ENCODE measurements around the gene CYP4A22.
"Not testable (repeated sequence)": the region's sequence is repeated elsewhere in the genome, so short reads cannot be mapped to it uniquely, and the experiment has no call there.

Gene CYP4A22

DNA sequence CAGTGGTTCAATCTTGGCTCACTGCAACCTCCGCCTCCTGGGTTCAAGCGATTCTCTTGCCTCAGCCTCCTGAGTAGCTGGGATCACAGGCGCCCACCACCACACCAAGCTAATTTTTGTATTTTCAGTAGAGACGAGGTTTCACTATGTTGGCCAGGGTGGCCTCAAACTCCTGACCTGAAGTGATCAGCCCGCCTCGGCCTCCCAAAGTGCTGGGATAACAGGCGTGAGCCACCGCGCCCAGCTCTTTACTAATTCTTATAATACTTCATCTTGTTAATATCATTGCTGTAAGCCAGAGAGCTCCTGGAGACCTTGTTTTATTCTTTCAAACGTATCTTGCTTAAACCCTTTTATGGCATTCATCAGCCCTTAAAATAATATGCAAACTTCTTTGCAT is 56.3 kb downstream of the CYP4A22 start:
- in situ Hi-C loops (cut with HindIII; ENCODE audit: low pct_ligation_motif_present, low pct_unique_long_range_greater_than_20kb, low sequenced_read_pairs); DNase-seq: not testable (repeated sequence)

DNA sequence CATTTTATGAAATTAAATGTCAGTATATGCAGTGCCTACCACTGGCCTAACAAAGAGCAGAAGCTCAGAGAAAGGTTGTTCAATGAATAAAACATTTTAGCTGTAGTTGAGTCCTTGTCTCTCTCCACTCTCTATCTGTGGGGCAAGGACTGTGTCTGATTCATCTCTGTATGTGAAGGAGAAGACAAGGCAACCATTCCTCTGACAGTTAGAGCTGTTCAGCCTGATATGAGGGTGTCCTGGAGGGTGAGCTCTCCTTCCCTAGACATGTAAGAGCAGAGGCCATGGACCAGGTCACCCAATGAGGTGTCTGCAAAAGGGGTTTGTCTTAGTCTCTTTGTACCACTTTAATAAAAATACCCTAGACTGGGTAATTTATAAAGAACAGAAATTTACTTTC is 57.1 kb downstream of the CYP4A22 start:
- in situ Hi-C loops (cut with HindIII; ENCODE audit: low pct_ligation_motif_present, low pct_unique_long_range_greater_than_20kb, low sequenced_read_pairs): no loop called here
- DNase-seq: no peak

DNA sequence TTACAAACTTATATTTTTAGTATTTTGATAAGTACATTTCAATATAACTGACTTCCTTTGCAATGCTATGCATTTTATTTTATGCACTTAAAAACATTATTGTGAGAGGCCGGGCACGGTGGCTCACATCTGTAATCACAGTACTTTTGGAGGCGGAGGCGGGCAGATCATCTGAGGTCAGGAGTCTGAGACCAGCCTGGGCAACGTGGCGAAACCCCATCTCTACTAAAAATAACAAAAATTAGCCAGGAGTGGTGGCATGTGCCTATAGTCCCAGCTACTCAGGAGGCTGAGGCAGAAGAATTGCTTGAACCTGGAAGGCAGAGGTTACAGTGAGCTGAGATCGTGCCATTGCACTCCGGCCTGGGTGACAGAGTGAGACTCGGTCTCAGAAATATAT is 58.7 kb downstream of the CYP4A22 start:
- in situ Hi-C loops (cut with HindIII; ENCODE audit: low pct_ligation_motif_present, low pct_unique_long_range_greater_than_20kb, low sequenced_read_pairs); DNase-seq: not testable (repeated sequence)

DNA sequence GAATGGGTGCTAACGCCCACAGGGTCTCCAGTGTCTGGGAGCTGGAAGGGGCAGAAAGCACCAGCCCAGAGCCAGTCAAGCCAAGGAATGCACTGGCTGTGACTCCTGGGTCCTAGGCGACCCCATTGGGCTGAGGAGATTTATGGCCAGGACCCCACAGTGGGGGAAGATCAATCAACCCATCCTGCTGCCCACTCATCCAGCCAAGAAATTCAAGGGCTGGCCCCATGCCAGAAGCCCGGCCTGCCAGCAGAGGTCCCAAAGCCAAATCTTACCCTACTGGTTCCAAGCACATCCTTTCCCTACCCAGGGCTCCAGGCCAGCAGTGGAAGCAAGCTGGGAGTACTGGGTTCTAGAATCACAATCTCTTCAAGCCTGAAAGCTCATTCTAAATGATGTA is 59.4 kb downstream of the CYP4A22 start:
- in situ Hi-C loops (cut with HindIII; ENCODE audit: low pct_ligation_motif_present, low pct_unique_long_range_greater_than_20kb, low sequenced_read_pairs): no loop called here

DNA sequence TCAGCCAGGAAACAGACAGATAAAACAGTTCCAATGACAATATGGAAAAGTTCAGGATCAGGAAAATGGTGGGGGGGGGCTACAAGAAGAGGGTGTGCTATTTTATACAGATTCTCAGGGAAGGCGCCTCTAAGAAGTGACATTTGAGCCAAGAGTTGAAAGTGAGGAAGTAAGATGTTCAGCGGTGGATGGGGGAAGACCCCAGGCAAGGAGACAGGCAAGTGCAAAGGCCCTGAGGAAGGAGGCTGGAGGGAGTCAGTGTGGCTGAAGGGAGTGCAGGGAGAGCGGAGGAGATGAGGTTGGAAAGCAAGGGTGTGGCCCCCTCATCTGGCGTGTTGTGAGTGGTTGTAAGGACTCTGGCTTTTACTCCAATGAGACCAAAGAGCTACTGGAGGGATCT is 61.0 kb downstream of the CYP4A22 start:
- DNase-seq: no peak
- in situ Hi-C loops (cut with HindIII; ENCODE audit: low pct_ligation_motif_present, low pct_unique_long_range_greater_than_20kb, low sequenced_read_pairs): no loop called here

More for the DNA sequence above, 59.4 kb downstream of the CYP4A22 start:
- no peak for DNase-seq

Data from ACHN (cell line).